ENCODE results near the gene PNMA8A. TPM values are rescaled to one million over a fixed set of nuclear protein-coding genes. Genes with fewer than 3 reads are reported as not detected.

PNMA8A gene
- total and polyA plus RNA-seq, 2 donors (not counting 1 experiment from before 2014, with no cell fraction given) = not detected

- H3K4me3 Mint-ChIP-seq = no peak overlapping the region
Measured at GRCh38 chr19:46515290-46515609, 43.9 kb upstream of the PNMA8A start.

More at GRCh38 chr19:46515290-46515609, 43.9 kb upstream of the PNMA8A start:
- Histone ChIP-seq H3K36me3 (replicated peaks in 1 of 2; ENCODE audit: control extremely low read depth in 1 of 2, control insufficient read depth in 1 of 2, extremely low read depth in 1 of 2, insufficient read depth in 2 of 2, low read length in 1 of 2) (no peaks in the 10 kb centered on the region), H3K27ac (ENCODE audit: low read length in 2 of 2) (no peak overlapping the region), H2AFZ (ENCODE audit: insufficient read depth, low read depth, low read length, poor library complexity, severe bottlenecking) (no peak overlapping the region), H3K4me1 (ENCODE audit: control insufficient read depth in 2 of 2, insufficient read depth in 2 of 2, low read length in 2 of 2) (no peaks in the 10 kb centered on the region), H3K27me3 (replicated peaks in 1 of 4; ENCODE audit: control extremely low read depth in 1 of 4, control insufficient read depth in 3 of 4, insufficient read depth in 4 of 4, low read length in 3 of 4) (peaks cover 0 to 30% (median 1%) of the 10 kb centered on the region in 4 experiments), H3K9ac (ENCODE audit: low read length) (no peak overlapping the region), H4K20me1 (ENCODE audit: control insufficient read depth, insufficient read depth, low read length, poor library complexity, severe bottlenecking) (no peaks in the 10 kb centered on the region), H3K79me2 (ENCODE audit: control insufficient read depth, insufficient read depth, low read length) (no peaks in the 10 kb centered on the region), H3K9me3 (ENCODE audit: control extremely low read depth in 1 of 3, control insufficient read depth in 2 of 3, insufficient read depth in 1 of 3, low read length in 2 of 3) (peaks cover 0 to 5% (median 0%) of the 10 kb centered on the region in 3 donors), H3K4me3 (ENCODE audit: control extremely low read depth in 1 of 5, extremely low read depth in 1 of 5, insufficient read depth in 1 of 5, low read depth in 2 of 5, low read length in 4 of 5) (no peak overlapping the region), H3K4me2 (replicated peaks; ENCODE audit: low read depth, low read length, poor library complexity, severe bottlenecking) (no peak overlapping the region)
- Mint-ChIP-seq H3K9me3 (ENCODE audit: insufficient read depth) (no peaks in the 10 kb centered on the region), H3K27ac (no peak overlapping the region), H3K27me3 (peaks cover 30% of the 10 kb centered on the region), H3K4me1 (peaks cover 11% of the 10 kb centered on the region)
- 67% methylated on average over 2 of the region's 3 CpGs for WGBS (ENCODE audit: insufficient coverage)
- ATAC-seq (ENCODE audit: low read depth) (no peak), DNase-seq (no peak)
- ChIA-PET CTCF (interaction anchor here (1.3 to 1.9 kb wide), 3 partner anchors 14 to 29 kb away, joined by 4 to 7 read pairs (median 4); no protein-coding TSS in a partner anchor), POLR2A (no interaction called here)
- intact Hi-C loops (cut with micrococcal nuclease) = no loop called here
- TF ChIP-seq EZH2 (IDR thresholded peaks at IDR 0.05; ENCODE audit: borderline replicate concordance, insufficient read depth, low read depth, low read length, poor library complexity, severe bottlenecking) (no peak), CTCF (IDR thresholded peaks at IDR 0.05) (no peak)

All from B cell (primary cell).